MCF 10A (cell line): ENCODE results near the gene CDHR4. TPM values are rescaled to one million over a fixed set of nuclear protein-coding genes. Genes with fewer than 3 reads are reported as not detected.

Source experiments
- BruUV-seq: library from RNA; stranded (reverse); fragments of 400-500 nt; replicated peaks from 2 replicates; lab custom pipeline; 2021; lab: Mats Ljungman, UMichigan
- CTCF ChIA-PET: fragments of 300-600 bp; sonication (Branson Sonifier 250); formaldehyde crosslinking; extraction: SDS; loops from one replicate; lab custom pipeline; 2021; ENCODE audit warnings: antibody characterized with exemption, inconsistent platforms; lab: Yijun Ruan, JAX
- POLR2A ChIA-PET: fragments of 300-600, 350-650 bp; sonication (Branson Sonifier 250); formaldehyde crosslinking; extraction: SDS; loops from one replicate; lab custom pipeline; 2020; ENCODE audit warnings: antibody characterized with exemption, inconsistent platforms; lab: Yijun Ruan, JAX
- DNase-seq: peaks from one replicate; pipeline ENCODE4 v3.0.0-alpha.2; 2018; ENCODE audit not compliant: unreplicated experiment
- H3K27ac Mint-ChIP-seq: one replicate; pipeline ENCODE4 v1.8.0; 2022; ENCODE audit warnings: mild to moderate bottlenecking, low read depth, mixed read lengths; ENCODE audit not compliant: unreplicated experiment
- H3K27me3 Mint-ChIP-seq: one replicate; pipeline ENCODE4 v1.8.0; 2022; ENCODE audit warnings: mixed read lengths; ENCODE audit not compliant: insufficient read depth, unreplicated experiment
- H3K36me3 Mint-ChIP-seq: one replicate; pipeline ENCODE4 v1.8.0; 2022; ENCODE audit warnings: mild to moderate bottlenecking, moderate library complexity, mixed read lengths; ENCODE audit not compliant: insufficient read depth, unreplicated experiment
- H3K4me1 Mint-ChIP-seq: one replicate; pipeline ENCODE4 v1.8.0; 2022; ENCODE audit warnings: mixed read lengths; ENCODE audit not compliant: insufficient read depth, unreplicated experiment
- H3K4me3 Mint-ChIP-seq: one replicate; pipeline ENCODE4 v1.8.0; 2022; ENCODE audit warnings: mild to moderate bottlenecking, moderate library complexity, mixed read lengths; ENCODE audit not compliant: unreplicated experiment
- H3K9me3 Mint-ChIP-seq: one replicate; pipeline ENCODE4 v1.8.0; 2022; ENCODE audit warnings: mixed read lengths; ENCODE audit not compliant: unreplicated experiment
- intact Hi-C: fragments of 100-400 bp; cut with micrococcal nuclease; formaldehyde crosslinking; loops from 2 replicates; pipeline ENCODE4 v1.14.1; 2022
- total RNA-seq: library from RNA; stranded (reverse); gene quantifications from 2 replicates; pipeline ENCODE4 v1.2.3, GENCODE V29; 2022
- TF ChIP-seq, protein P1 (sequence below): fragments of 200-600 bp; IDR thresholded peaks from one replicate; pipeline ENCODE4 v1.8.0; 2022; ENCODE audit warnings: antibody characterized with exemption, mild to moderate bottlenecking; ENCODE audit not compliant: unreplicated experiment

CDHR4 gene
- total RNA-seq, 1 experiment from 2014 or later = 1.1 TPM

DNA sequence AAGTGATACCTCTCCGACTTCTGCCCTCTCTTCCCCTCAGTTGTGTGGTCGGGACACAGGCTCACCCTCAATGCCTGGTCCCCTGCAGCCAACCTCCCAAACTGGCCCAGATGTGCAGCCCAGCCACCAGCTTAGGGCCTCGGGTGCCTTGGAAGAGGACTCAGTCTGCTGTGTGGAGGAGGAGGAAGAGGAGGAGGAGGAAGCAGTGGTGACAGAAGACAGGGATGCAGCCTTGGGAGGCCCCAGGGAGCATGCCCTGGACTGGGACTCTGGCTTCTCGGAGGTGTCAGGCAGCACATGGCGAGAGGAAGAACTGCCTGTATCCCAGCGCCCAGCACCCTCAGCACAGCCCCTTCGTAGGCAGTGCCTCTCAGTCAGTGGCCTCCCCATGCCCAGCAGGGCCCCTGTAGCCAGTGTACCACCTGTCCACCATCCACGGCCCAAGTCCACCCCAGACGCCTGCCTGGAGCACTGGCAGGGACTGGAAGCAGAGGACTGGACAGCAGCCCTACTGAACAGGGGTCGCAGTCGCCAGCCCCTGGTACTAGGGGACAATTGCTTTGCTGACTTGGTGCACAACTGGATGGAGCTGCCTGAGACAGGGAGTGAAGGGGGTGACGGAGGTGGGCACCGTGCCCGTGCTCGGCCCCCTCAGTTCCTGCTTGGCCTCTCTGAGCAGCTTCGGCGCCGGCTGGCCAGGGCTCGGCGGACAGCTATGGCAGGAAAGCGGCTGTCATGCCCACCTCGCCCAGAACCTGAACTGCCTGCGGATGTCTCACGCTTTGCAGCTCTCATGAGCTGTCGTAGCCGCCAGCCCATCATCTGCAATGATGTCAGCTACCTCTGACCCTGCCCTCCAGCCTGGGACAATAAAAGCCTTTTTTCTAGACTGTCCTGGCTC lies 4.7 kb upstream of the CDHR4 start:
- no peak for DNase-seq
- TF ChIP-seq, protein P1, sequence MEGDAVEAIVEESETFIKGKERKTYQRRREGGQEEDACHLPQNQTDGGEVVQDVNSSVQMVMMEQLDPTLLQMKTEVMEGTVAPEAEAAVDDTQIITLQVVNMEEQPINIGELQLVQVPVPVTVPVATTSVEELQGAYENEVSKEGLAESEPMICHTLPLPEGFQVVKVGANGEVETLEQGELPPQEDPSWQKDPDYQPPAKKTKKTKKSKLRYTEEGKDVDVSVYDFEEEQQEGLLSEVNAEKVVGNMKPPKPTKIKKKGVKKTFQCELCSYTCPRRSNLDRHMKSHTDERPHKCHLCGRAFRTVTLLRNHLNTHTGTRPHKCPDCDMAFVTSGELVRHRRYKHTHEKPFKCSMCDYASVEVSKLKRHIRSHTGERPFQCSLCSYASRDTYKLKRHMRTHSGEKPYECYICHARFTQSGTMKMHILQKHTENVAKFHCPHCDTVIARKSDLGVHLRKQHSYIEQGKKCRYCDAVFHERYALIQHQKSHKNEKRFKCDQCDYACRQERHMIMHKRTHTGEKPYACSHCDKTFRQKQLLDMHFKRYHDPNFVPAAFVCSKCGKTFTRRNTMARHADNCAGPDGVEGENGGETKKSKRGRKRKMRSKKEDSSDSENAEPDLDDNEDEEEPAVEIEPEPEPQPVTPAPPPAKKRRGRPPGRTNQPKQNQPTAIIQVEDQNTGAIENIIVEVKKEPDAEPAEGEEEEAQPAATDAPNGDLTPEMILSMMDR = no peak
- ChIA-PET CTCF (interaction anchor here (0.6 to 12.4 kb wide), 9 partner anchors 18 to 104 kb away, joined by 3 to 201 read pairs (median 5); partner anchors contain the start of genes IP6K1 and MST1R), POLR2A (interaction anchor here (0.6 to 2.5 kb wide), 19 partner anchors 9 to 286 kb away, joined by 3 to 30 read pairs (median 5); partner anchors contain the start of genes IP6K1, MON1A and RBM6)
- Mint-ChIP-seq H3K27me3 (peaks cover 10% of the 10 kb centered on the region), H3K36me3 (no peaks in the 10 kb centered on the region), H3K4me1 (peaks cover 19% of the 10 kb centered on the region), H3K4me3 (peak overlapping the region; percentile 78), H3K27ac (peak overlapping the region; percentile 71), H3K9me3 (no peaks in the 10 kb centered on the region)
- intact Hi-C loops = loop anchor here (5.0 kb wide), 1 partner anchor 283 kb away; the partner anchor contains the start of gene RBM5
- no TSS peak for BruUV-seq

DNA sequence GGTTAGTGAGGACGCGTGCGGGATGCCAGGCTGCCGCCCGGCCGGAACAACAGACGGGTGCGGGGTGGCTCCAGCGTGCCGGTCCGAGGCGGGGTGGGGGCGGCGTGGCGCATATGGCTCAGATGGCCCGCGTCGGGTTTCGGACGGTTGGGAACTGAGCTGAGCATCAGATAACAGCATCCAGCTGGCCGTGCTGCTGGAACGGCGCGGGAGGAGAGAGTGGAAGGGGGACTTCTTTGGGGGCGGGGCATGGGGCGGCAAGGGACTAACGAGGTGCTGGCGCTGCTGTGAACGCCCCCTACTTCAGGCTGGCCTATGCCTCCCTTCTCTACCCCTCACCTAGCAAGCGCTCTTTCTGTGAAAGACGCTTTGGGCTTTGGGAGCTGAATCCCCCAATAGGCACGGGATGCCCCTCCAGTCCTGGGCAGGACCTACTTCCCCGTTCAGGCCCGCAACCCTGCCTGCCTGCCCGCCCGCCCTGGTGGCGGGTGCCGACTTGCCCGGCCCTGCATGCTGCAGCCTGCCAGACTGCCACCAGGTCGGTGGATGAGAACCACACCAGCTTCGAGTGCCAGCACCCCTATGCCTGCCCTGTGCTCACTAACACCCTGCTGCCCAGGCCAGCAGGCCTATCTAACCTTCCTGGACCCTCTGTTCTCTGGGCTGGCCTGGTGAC lies 3.9 kb upstream of the CDHR4 start:
- Mint-ChIP-seq H3K27me3 (peaks cover 10% of the 10 kb centered on the region), H3K36me3 (no peaks in the 10 kb centered on the region), H3K4me3 (peak overlapping the region; percentile 78), H3K9me3 (no peaks in the 10 kb centered on the region), H3K27ac (peak overlapping the region; percentile 71), H3K4me1 (peaks cover 24% of the 10 kb centered on the region)
- intact Hi-C loops = loop anchor here (2.0 to 5.0 kb wide), 2 partner anchors 17 to 284 kb away; partner anchors contain the start of genes IP6K1 and RBM5
- peak; percentile 74 for DNase-seq
- TF ChIP-seq, protein P1 = no peak
- no TSS peak for BruUV-seq
- ChIA-PET CTCF (interaction anchor here (0.5 to 12.4 kb wide), 18 partner anchors 22 to 647 kb away, joined by 3 to 201 read pairs (median 4); partner anchors contain the start of genes MON1A, MST1R and TRAIP), POLR2A (interaction anchor here (0.6 to 2.5 kb wide), 32 partner anchors 8 to 333 kb away, joined by 3 to 30 read pairs (median 4); partner anchors contain the start of genes DAG1, GMPPB, IP6K1 and MON1A)

DNA sequence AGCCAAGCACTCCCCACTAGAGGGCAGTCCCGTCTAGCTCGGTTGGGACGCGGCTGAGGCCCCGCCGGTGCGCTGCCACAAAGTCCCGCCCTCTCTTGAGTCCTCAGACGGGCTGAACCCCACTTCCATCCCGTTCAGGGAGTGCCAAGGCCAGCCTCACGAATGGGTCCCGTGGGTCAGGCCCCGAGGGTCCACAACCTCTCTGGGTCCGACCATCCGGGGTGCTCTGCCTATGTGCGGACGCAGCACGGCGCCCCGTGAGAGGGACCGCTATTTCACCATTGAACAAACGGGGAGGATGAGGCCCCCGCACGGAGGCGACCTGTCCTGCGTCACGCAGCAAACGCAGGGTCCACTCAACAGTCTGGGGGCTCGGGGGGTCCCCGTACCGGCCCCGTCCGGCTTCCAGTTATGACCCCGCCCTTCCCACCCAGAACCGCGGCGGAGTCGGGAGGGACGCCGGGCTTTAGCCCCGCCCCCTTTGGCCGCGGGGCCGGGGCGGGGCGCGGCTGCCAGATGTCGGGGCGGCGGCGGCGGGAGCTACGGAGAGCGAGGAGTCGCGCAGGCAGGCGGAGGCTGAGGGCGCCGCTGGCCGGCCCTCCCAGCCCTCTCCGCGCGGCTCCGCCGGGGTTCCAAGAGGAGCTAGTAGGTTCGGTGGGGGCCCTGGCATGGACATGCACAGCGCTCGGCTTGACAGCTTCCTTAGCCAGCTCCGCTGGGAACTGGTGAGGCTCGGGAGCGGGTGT lies 3.2 kb upstream of the CDHR4 start, which contains the start of gene INKA1:
INKA1 (plus strand) TSS at position 543 of the 746 bp plus-strand sequence; CDS start at position 675, 132 bp downstream.
- TF ChIP-seq, protein P1 = peak; percentile 74
- Mint-ChIP-seq H3K36me3 (no peaks in the 10 kb centered on the region), H3K27ac (peak within 1 kb of the TSS; percentile 71), H3K4me3 (peak within 1 kb of the TSS; percentile 78), H3K9me3 (no peaks in the 10 kb centered on the region), H3K4me1 (peaks cover 24% of the 10 kb centered on the region), H3K27me3 (peaks cover 10% of the 10 kb centered on the region)
- DNase-seq = peak; percentile 87
- intact Hi-C loops = loop anchor here (1.0 to 5.0 kb wide), 5 partner anchors 16 to 284 kb away; partner anchors contain the start of genes IP6K1 and RBM5
- ChIA-PET CTCF (interaction anchor here (0.5 to 12.4 kb wide), 27 partner anchors 13 to 647 kb away, joined by 3 to 201 read pairs (median 4); partner anchors contain the start of genes GMPPB, IP6K1, MON1A and MST1R), POLR2A (interaction anchor here (0.7 to 2.5 kb wide), 27 partner anchors 8 to 332 kb away, joined by 3 to 30 read pairs (median 4); partner anchors contain the start of genes DAG1, GMPPB, IP6K1 and MON1A)
- no TSS peak for BruUV-seq
